CD4-positive, alpha-beta T cell (primary cell): ENCODE results near the gene AK5. TPM values are rescaled to one million over a fixed set of nuclear protein-coding genes. Genes with fewer than 3 reads are reported as not detected.
A peak's percentile ranks its signal among the peaks of the same experiment; 100 is the strongest.

Experiments used
- ATAC-seq: fragments of 200-7000 bp; cut with Tn5 transposase; one replicate; pipeline ENCODE4 v1.10.0; 2022; ENCODE audit warnings: mild to moderate bottlenecking; ENCODE audit not compliant: poor library complexity
- CTCF ChIA-PET: fragments of 350-600 bp; sonication (Branson Sonifier 250); formaldehyde crosslinking; loops from one replicate; lab custom pipeline; 2021; ENCODE audit warnings: antibody characterized with exemption, inconsistent platforms; lab: Charles Lee
- POLR2A ChIA-PET: fragments of 350-600 bp; sonication (Branson Sonifier 250); formaldehyde crosslinking; loops from one replicate; lab custom pipeline; 2021; ENCODE audit warnings: antibody characterized with exemption, inconsistent platforms; lab: Charles Lee
- DNase-seq, 14 experiments: peaks; one replicate each; pipeline ENCODE4 v3.0.0-alpha.2; 2013 to 2020; ENCODE audit warnings: mixed read lengths in 2 of 14
- H3K27ac ChIP-seq, 2 donors: one replicate each; pipeline versions ENCODE4 v1.5.1 to v1.7.0; 2013; ENCODE audit warnings: low read length in 2 of 2, low read depth in 1 of 2, mild to moderate bottlenecking in 1 of 2
- H3K27me3 ChIP-seq, 2 experiments: 1 replicate in 1 of 2; 2 replicates in 1 of 2; pipeline versions ENCODE4 v1.6.1 to v1.7.0; 2013; ENCODE audit warnings: low read length in 2 of 2, control low read depth in 1 of 2, mild to moderate bottlenecking in 1 of 2, moderate library complexity in 1 of 2; ENCODE audit not compliant: insufficient read depth in 2 of 2, control insufficient read depth in 1 of 2
- H3K36me3 ChIP-seq: one replicate; pipeline ENCODE4 v1.6.1; 2013; ENCODE audit warnings: low read length, control low read depth; ENCODE audit not compliant: insufficient read depth
- H3K4me1 ChIP-seq: one replicate; pipeline ENCODE4 v1.6.1; 2013; ENCODE audit warnings: low read length, control low read depth; ENCODE audit not compliant: insufficient read depth
- H3K4me3 ChIP-seq: one replicate; pipeline ENCODE4 v1.5.1; 2013; ENCODE audit warnings: mild to moderate bottlenecking, low read length, moderate library complexity
- H3K9me3 ChIP-seq, 2 experiments: 1 replicate in 1 of 2; 2 replicates in 1 of 2; pipeline versions ENCODE4 v1.6.1 to v1.7.0; 2013; ENCODE audit warnings: low read length in 2 of 2, mild to moderate bottlenecking in 2 of 2, control low read depth in 1 of 2, moderate library complexity in 1 of 2; ENCODE audit not compliant: control insufficient read depth in 1 of 2, insufficient read depth in 1 of 2
- H3K27ac Mint-ChIP-seq: one replicate; pipeline ENCODE4 v1.8.0; 2020; ENCODE audit warnings: mixed read lengths
- H3K27me3 Mint-ChIP-seq: one replicate; pipeline ENCODE4 v1.8.0; 2021; ENCODE audit warnings: mixed read lengths
- H3K36me3 Mint-ChIP-seq: one replicate; pipeline ENCODE4 v1.8.0; 2021; ENCODE audit warnings: low read depth, mixed read lengths
- H3K4me1 Mint-ChIP-seq: one replicate; pipeline ENCODE4 v1.8.0; 2021; ENCODE audit warnings: low read depth, mixed read lengths
- H3K4me3 Mint-ChIP-seq: one replicate; pipeline ENCODE4 v1.8.0; 2020; ENCODE audit warnings: mild to moderate bottlenecking, mixed read lengths
- H3K9me3 Mint-ChIP-seq: one replicate; pipeline ENCODE4 v1.8.0; 2020; ENCODE audit warnings: mixed read lengths
- intact Hi-C, 2 experiments: fragments of 100-400 bp; cut with DNase I in 1 of 2; cut with micrococcal nuclease in 1 of 2; formaldehyde crosslinking; loops; one replicate each; pipeline versions ENCODE4 v1.15.1 to v1.9.0; 2023 to 2025; cut with DNase I, micrococcal nuclease
- total RNA-seq, 174 experiments: library from RNA in 2 of 174; stranded (reverse) in 2 of 174; gene quantifications; one replicate each; pipeline ENCODE4 v1.2.3 and lab custom pipeline; 2021 to 2026
- TF ChIP-seq, protein P1 (sequence below): fragments of 200-600 bp; IDR thresholded peaks from one replicate; pipeline ENCODE4 v1.8.0; 2022; ENCODE audit warnings: antibody characterized with exemption, mild to moderate bottlenecking

AK5 gene
- total RNA-seq, 2 experiments from 2014 or later, result 32.0 TPM

- intact Hi-C loops, result no loop called here
- H3K27me3 Mint-ChIP-seq, result no peaks in the 10 kb centered on the region
- no peaks in the 10 kb centered on the region for H3K27me3 ChIP-seq
- H3K4me3 Mint-ChIP-seq, result no peak overlapping the region
- DNase-seq (no peak), ATAC-seq (no peak)
- CTCF ChIA-PET, result no interaction called here
- TF ChIP-seq, protein P1, sequence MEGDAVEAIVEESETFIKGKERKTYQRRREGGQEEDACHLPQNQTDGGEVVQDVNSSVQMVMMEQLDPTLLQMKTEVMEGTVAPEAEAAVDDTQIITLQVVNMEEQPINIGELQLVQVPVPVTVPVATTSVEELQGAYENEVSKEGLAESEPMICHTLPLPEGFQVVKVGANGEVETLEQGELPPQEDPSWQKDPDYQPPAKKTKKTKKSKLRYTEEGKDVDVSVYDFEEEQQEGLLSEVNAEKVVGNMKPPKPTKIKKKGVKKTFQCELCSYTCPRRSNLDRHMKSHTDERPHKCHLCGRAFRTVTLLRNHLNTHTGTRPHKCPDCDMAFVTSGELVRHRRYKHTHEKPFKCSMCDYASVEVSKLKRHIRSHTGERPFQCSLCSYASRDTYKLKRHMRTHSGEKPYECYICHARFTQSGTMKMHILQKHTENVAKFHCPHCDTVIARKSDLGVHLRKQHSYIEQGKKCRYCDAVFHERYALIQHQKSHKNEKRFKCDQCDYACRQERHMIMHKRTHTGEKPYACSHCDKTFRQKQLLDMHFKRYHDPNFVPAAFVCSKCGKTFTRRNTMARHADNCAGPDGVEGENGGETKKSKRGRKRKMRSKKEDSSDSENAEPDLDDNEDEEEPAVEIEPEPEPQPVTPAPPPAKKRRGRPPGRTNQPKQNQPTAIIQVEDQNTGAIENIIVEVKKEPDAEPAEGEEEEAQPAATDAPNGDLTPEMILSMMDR, result no peak
- no peaks in the 10 kb centered on the region for H3K4me1 ChIP-seq
- no peak overlapping the region for H3K27ac ChIP-seq
- H3K4me1 Mint-ChIP-seq, result peaks cover under 1% of the 10 kb centered on the region
- no peaks in the 10 kb centered on the region for H3K9me3 Mint-ChIP-seq
- no peaks in the 10 kb centered on the region for H3K9me3 ChIP-seq
- H3K27ac Mint-ChIP-seq, result no peak overlapping the region
- peaks cover 57% of the 10 kb centered on the region for H3K36me3 Mint-ChIP-seq
- no peak overlapping the region for H3K4me3 ChIP-seq
- H3K36me3 ChIP-seq, result no peaks in the 10 kb centered on the region
- POLR2A ChIA-PET, result interaction anchor here (0.8 kb wide), 1 partner anchor 11 kb away, joined by 3 read pairs; no protein-coding TSS in a partner anchor
Observed at GRCh38 chr1:77550135-77550534, 268.3 kb downstream of the AK5 start.

DNA sequence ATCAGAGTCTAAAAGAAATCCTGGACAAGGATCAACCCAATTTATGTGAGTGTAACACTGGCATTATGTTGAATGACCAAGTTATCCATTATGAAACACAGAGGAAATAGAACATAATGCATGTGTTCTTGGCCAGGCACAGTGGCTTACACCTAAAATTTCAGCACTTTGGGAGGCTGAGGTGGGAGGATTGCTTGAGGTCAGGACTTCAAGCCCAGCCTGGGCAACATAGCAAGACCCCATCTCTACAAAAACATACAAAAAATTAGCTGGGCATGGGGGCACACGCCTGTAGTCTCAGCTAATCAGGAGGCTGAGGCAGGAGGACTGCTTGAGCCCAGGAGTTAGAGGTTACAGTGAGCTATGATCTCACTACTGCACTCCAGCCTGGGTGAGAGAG, 270.8 kb downstream of the AK5 start:
- no peak for DNase-seq
- Mint-ChIP-seq H3K4me1 (peaks cover 20% of the 10 kb centered on the region), H3K36me3 (peaks cover 63% of the 10 kb centered on the region)

DNA sequence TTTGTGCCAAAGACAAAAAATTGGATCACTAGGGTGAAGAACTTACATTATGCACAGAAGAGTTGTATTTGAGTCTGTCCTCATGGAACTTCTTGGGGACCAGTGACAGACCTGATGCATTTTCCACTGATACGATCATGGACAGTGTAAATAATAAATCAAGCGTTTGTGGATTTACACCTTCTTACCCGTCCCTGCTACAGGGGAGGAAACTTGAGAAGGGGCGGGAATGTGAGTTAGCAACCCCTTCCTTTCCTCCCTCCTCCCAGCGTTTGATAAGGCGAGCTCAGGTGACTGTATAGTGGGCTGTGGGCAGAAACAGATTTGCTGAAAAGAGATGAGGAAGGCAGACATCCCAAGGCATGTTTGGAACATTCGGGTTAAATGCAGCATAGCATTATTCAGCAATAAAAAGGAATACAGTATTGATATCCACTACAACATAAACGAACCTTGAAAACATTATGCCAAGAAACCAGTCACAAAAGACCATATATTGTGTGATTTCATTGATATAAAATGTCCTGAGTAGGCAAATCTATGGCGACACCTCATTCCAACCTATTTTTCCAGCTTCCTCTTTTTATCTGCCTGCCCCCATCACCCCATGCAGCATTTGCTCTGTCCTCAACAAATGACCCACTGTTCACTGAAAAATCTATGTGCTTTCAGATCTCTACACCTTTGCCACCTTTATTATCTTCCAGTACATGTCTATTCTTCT, 271.9 kb downstream of the AK5 start:
- H3K9me3 Mint-ChIP-seq, result no peaks in the 10 kb centered on the region
- peaks cover 20% of the 10 kb centered on the region for H3K4me1 Mint-ChIP-seq
- Histone ChIP-seq H3K4me1 (no peaks in the 10 kb centered on the region), H3K4me3 (no peak overlapping the region), H3K27ac (no peak overlapping the region), H3K36me3 (peaks cover 1% of the 10 kb centered on the region), H3K9me3 (no peaks in the 10 kb centered on the region), H3K27me3 (no peaks in the 10 kb centered on the region)
- H3K27me3 Mint-ChIP-seq, result no peaks in the 10 kb centered on the region
- TF ChIP-seq, protein P1, result no peak
- CTCF ChIA-PET, result no interaction called here
- H3K4me3 Mint-ChIP-seq, result no peak overlapping the region
- DNase-seq (no peak), ATAC-seq (no peak)
- H3K36me3 Mint-ChIP-seq, result peaks cover 66% of the 10 kb centered on the region
- H3K27ac Mint-ChIP-seq, result peak overlapping the region; percentile 14
- POLR2A ChIA-PET, result no interaction called here
- intact Hi-C loops, result no loop called here

More for the DNA sequence above, 270.8 kb downstream of the AK5 start:
- H3K27ac Mint-ChIP-seq, result no peak overlapping the region
- intact Hi-C loops, result no loop called here
- TF ChIP-seq, protein P1, result no peak
- H3K4me1 ChIP-seq, result no peaks in the 10 kb centered on the region
- ChIA-PET POLR2A (no interaction called here), CTCF (no interaction called here)
- H3K9me3 ChIP-seq, result no peaks in the 10 kb centered on the region
- no peak overlapping the region for H3K27ac ChIP-seq
- H3K36me3 ChIP-seq, result no peaks in the 10 kb centered on the region
- no peak overlapping the region for H3K4me3 Mint-ChIP-seq
- no peaks in the 10 kb centered on the region for H3K27me3 ChIP-seq
- no peaks in the 10 kb centered on the region for H3K9me3 Mint-ChIP-seq
- no peak overlapping the region for H3K4me3 ChIP-seq
- ATAC-seq, result no peak
- H3K27me3 Mint-ChIP-seq, result no peaks in the 10 kb centered on the region
